HG03103 (cell line): ENCODE measurements around the gene CLDN24.

Experiments used
- ATAC-seq: cut with Tn5 transposase; IDR thresholded peaks from one replicate; pipeline ENCODE4 v1.9.1; 2021; ENCODE audit warnings: low read depth; ENCODE audit not compliant: unreplicated experiment

The CLDN24 gene

DNA sequence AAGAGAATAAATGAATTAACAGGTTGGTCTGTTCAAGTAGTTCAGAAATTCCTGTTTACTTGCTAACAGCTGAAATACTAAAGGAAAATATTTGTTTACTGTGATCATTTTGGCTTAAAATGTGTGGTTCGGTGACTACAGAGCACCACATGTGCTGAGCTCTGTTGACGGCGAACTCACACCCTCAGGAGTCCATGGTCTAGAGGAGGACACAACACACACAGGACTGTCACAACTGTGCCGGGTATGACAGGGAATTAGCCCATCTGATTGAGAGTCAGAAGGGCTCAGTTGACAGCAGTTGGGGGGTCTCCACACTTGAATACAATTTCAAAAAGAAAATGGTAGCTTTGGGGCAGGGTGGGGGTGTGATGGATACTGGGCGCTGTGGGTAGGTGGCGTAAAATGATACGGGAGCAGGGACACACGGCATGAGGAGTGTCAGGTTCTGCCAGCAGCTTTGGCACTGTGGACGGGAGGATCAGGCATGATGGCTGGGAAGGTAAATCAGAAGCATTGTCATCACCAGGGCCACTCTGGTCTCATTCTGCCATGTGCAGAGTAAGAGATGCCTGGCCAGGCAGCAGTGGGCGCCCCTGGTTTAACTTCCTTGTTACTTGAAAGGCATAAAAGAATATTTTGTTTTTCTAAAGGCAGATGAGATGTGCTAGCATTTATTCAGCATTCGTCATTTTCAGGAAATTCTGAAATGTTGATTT is 35.5 kb downstream of the CLDN24 start:
- ATAC-seq, result no peak

DNA sequence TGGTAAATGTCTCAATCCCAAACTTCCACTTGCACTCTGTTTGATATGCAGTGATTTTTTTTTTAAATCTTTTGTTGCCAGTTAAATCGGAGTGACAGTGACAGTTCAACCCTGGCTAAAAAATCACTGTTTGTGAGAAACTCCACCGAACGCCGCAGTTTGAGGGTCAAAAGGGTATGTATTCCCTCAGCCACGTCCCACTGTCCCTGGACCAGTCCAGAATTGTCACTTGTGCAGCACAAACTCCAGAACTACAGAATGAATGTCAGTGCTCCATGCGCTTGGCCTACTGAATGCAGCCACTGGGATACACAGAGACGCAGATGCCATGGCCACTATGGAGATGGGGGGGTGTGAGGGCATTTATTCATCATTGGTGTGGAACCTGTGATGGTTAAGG is 36.3 kb downstream of the CLDN24 start:
- ATAC-seq, result no peak

DNA sequence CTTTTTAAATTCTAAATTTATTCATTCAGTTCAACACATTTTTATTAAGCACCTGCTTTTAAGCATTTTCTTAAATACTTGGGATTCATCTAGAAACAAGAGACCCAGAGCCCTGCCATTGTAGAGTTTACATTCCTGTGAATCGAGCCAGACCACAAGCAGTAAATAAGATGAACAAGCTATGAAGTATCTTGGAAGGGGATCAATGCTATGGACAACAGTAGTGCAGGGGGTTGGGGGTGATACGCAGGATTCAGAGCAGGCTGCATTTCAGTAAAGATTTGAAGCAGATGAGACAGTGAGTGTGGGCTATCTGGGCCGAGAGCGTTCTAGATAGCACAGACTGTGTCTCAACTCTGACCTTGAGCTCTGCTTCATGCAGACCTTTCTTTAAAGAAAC is 37.3 kb downstream of the CLDN24 start:
- ATAC-seq, result no peak

DNA sequence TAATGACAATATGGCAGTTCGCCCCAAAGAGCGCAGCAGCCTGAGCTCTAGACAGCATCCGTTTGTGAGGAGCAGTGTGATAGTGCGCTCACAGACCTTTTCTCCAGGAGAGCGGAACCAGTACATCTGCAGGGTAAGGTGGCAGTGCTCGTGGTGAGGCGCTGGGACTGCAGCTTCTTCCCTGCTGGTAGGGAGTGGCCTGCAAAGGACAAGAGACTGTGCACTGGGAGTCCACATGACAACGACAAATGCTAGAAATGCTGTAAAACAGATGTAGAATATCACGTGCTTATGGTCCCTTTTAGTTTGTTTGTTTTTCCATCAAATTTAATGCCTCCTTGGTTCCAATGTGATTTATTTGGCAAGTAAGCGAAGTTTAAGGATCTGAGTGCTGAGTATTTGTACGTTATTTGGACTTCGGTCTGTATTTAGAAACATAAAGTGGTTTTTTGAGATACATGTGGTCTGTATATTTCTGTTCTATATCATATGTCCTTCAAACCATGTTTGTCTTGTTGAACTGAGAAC is 37.9 kb downstream of the CLDN24 start:
- ATAC-seq, result no peak

DNA sequence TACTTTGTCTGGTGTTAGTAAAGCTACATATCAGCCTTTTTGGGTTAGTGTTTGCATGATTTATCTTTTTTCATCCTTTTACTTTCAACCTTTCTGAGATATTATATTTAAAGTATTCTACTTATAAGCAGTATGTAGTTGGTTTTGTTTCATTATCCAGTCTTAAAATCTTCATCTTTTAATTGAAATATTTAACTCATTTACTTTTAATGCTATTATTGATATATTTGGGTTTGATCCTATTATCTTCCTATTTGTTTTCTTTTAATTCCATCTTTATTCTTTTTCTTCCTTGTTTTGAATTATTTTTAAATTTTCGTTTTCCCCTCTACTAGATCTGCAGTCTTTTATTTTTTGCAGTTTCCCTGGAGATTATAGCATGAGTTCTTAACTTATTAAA is 46.1 kb downstream of the CLDN24 start:
- ATAC-seq, result no peak

DNA sequence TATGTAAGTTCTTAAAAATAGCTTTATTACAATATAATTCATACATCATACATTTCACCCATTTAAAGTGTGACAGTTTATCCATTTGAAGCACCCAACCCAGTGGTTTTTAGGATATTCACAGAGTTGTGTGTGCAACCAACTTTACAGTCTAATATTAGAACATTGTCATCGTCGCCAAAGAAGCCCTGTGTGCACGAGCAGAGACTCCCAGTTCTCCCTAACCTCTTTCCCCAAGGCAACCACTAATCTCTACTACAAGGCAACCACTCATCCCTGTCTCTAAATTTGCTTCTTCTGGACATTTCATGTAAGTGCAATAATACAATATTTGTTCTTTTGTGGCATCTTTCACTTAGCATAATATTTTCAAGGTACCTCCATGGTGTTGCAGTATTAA is 49.8 kb downstream of the CLDN24 start:
- no peak for ATAC-seq
